ACHN (cell line): Measurements from ENCODE around the gene FHAD1.
"Not testable (repeated sequence)": the region's sequence is repeated elsewhere in the genome, so short reads cannot be mapped to it uniquely, and the experiment has no call there.

Experiments used
- DNase-seq: peaks from one replicate; pipeline ENCODE4 v3.0.0-alpha.2; 2015
- in situ Hi-C: cut with HindIII; loops from 2 replicates; pipeline ENCODE4 v1.10.0; 2017; ENCODE audit warnings: low sequenced_read_pairs, low pct_ligation_motif_present, low pct_unique_long_range_greater_than_20kb

FHAD1 gene

GRCh38 chr1:15412843-15413242, 165.8 kb downstream of the FHAD1 start:
- no peak for DNase-seq
- in situ Hi-C loops: no loop called here

- DNase-seq: no peak
- in situ Hi-C loops: no loop called here
Observed at GRCh38 chr1:15413563-15414444, 166.8 kb downstream of the FHAD1 start.

GRCh38 chr1:15414445-15414983, 167.5 kb downstream of the FHAD1 start:
- DNase-seq: no peak
- in situ Hi-C loops: no loop called here

- DNase-seq: peak; percentile 62
- in situ Hi-C loops: no loop called here
Observed at GRCh38 chr1:15417059-15417934, 170.3 kb downstream of the FHAD1 start.

GRCh38 chr1:15418806-15419515, 171.9 kb downstream of the FHAD1 start:
- DNase-seq: peak; percentile 50
- in situ Hi-C loops: no loop called here

- in situ Hi-C loops: no loop called here
- DNase-seq: no peak
Observed at GRCh38 chr1:15420853-15421465, 173.9 kb downstream of the FHAD1 start.

GRCh38 chr1:15422871-15423270, 175.8 kb downstream of the FHAD1 start:
- in situ Hi-C loops: no loop called here
- no peak for DNase-seq

GRCh38 chr1:15423355-15424077, 176.5 kb downstream of the FHAD1 start:
- DNase-seq: no peak
- in situ Hi-C loops: no loop called here

- in situ Hi-C loops: no loop called here
- DNase-seq: no peak
Observed at GRCh38 chr1:15424146-15424667, 177.2 kb downstream of the FHAD1 start.

- no peak for DNase-seq
- in situ Hi-C loops: loop anchor here (25.0 kb wide), 1 partner anchor 113 kb away; no protein-coding TSS in a partner anchor
Observed at GRCh38 chr1:15424981-15425380, 178.0 kb downstream of the FHAD1 start.

GRCh38 chr1:15425521-15425920, 178.5 kb downstream of the FHAD1 start:
- in situ Hi-C loops: loop anchor here (25.0 kb wide), 1 partner anchor 113 kb away; no protein-coding TSS in a partner anchor

GRCh38 chr1:15425958-15426357, 178.9 kb downstream of the FHAD1 start:
- no peak for DNase-seq
- in situ Hi-C loops: loop anchor here (25.0 kb wide), 1 partner anchor 114 kb away; no protein-coding TSS in a partner anchor

More at GRCh38 chr1:15425521-15425920, 178.5 kb downstream of the FHAD1 start:
- DNase-seq: no peak

GRCh38 chr1:15426492-15427279, 179.7 kb downstream of the FHAD1 start:
- no peak for DNase-seq
- in situ Hi-C loops: loop anchor here (25.0 kb wide), 1 partner anchor 114 kb away; no protein-coding TSS in a partner anchor

GRCh38 chr1:15427280-15427666, 180.2 kb downstream of the FHAD1 start:
- in situ Hi-C loops: loop anchor here (25.0 kb wide), 1 partner anchor 115 kb away; no protein-coding TSS in a partner anchor
- DNase-seq: no peak

- in situ Hi-C loops: loop anchor here (25.0 kb wide), 1 partner anchor 116 kb away; no protein-coding TSS in a partner anchor
- DNase-seq: not testable (repeated sequence)
Observed at GRCh38 chr1:15428252-15428651, 181.2 kb downstream of the FHAD1 start.

GRCh38 chr1:15428815-15429435, 181.9 kb downstream of the FHAD1 start:
- no peak for DNase-seq
- in situ Hi-C loops: loop anchor here (25.0 kb wide), 1 partner anchor 117 kb away; no protein-coding TSS in a partner anchor
